Right kidney (tissue), 1 donor: ENCODE results near the gene MAK.
"Not testable (repeated sequence)": the region's sequence is repeated elsewhere in the genome, so short reads cannot be mapped to it uniquely, and the experiment has no call there.

Source experiments
- DNase-seq: peaks from one replicate; pipeline ENCODE4 v3.0.0-alpha.2; 2016

MAK gene

DNA sequence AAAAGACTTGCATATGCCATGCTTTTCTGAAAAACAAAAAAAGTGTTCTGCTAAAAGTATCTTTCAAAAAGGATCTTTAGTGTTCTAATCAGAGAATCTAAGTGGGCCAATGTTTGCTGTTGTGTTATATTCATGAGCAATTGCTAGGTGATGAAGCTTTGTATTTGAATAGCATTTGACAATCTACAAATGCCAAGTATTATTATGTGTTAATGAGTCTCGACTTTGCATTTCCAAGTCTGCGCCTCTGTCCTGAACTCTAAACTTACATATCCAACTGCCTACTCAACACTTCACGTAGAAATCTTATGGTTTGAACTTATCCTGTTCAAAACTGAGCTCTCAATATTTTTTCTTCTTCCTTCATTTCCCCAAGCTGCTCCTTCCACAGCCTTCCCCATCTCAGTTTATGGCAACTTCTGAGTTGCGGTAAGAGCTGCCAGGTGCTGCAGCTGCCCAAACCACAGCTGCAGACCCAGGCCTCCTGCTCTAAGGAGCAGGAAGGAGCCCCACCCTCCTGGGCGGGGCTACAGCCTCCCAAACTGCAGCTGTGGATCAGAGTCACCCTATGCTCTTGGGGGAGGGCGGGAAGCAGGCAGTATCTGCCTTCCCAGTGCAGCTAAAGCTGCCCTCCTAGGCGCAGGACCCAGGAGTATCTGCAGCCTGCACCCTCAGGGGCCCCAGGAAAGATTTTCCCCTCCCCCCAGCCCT is 16.7 kb upstream of the MAK start:
- DNase-seq = no peak

GRCh38 chr6:10853849-10854300 is 15.5 kb upstream of the MAK start:
- not testable (repeated sequence) for DNase-seq

DNA sequence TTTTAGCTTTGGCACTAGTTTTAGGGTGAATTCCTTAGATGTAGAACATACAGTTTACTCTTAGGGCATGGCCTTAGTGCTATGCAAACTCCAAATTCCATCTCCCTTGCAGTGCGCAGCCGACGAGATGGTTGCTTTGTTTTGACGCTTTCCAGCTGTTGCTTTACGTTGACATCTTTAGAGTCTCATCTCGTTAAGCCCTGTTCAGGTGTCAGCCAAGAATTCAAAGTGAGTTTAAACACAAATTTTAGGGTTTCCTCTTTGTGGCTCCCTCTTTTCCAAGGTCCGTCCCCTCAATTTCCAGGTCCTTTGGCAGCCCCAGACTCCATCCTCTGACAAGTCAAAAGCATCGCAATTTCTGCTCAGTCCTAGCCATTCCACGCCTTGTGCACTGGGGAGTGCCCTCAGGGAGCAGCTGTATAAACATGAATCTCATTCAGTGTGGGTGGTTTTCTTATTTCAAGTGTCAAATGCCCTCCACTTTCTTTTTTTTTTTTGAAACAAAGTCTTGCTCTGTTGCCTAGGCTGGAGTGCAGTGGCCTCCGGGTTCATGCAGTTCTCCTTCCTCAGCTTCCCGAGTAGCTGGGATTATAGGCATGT is 14.1 kb upstream of the MAK start:
- peak; percentile 55 for DNase-seq

GRCh38 chr6:10850728-10851127 is 12.4 kb upstream of the MAK start:
- peak; percentile 11 for DNase-seq

GRCh38 chr6:10849901-10850300 is 11.6 kb upstream of the MAK start:
- peak; percentile 17 for DNase-seq

- DNase-seq = no peak
Measured at GRCh38 chr6:10847684-10848083, 9.3 kb upstream of the MAK start.

- no peak for DNase-seq
Measured at GRCh38 chr6:10843554-10843953, 5.2 kb upstream of the MAK start.

- DNase-seq = no peak
Measured at GRCh38 chr6:10838794-10839333, 525 bp upstream of the MAK start.

- no peak for DNase-seq
Measured at GRCh38 chr6:10837622-10837994, 731 bp downstream of the MAK start.

GRCh38 chr6:10837009-10837621 is 1.2 kb downstream of the MAK start:
- DNase-seq = no peak

GRCh38 chr6:10834823-10835222 is 3.5 kb downstream of the MAK start:
- no peak for DNase-seq

GRCh38 chr6:10831609-10832008 is 6.7 kb downstream of the MAK start:
- DNase-seq = no peak

- no peak for DNase-seq
Measured at GRCh38 chr6:10824819-10825218, 13.5 kb downstream of the MAK start.

DNA sequence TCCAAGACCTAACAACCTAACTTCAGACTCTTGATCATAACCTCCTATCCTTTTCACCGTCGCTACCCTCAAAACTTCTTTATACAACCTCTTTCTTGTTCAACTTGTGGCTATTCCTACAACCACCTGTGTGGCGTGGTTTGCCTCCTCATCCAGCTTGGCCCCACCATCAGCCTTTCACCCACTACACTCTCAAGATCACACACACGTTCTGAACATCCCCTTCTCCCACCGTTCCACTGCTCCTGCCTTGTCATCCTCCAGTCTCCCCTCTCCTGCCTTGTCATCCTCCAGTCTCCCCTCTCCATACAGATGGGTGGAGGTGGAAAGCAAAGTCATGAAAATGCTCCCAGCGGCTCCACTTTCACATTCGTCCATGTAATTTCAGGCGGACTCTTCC is 14.0 kb downstream of the MAK start:
- DNase-seq = no peak

- not testable (repeated sequence) for DNase-seq
Measured at GRCh38 chr6:10814176-10814575, 24.2 kb downstream of the MAK start.

- DNase-seq = no peak
Measured at GRCh38 chr6:10809098-10809497, 29.2 kb downstream of the MAK start.

DNA sequence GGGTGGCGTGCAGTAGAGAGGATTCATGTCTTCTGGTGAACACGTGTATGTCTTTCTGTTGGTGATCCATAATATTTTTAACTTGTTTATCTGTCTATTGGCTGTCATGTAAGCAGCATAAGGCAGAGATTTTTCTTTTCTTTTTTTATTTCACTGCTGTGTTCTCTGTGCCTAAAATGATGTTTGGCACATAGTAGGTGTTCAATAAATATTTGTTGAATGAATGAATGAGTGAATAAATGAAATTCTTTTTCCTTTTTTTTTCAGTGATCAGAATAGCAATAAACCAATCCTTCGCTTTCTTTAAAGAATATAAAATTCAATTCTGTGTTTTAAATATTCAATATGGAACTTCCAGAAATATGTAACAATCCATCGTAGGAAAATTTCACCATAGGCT is 30.0 kb downstream of the MAK start:
- DNase-seq = no peak

GRCh38 chr6:10801224-10801848 is 37.0 kb downstream of the MAK start:
- DNase-seq = peak; percentile 31

GRCh38 chr6:10800810-10801209 is 37.5 kb downstream of the MAK start:
- DNase-seq = peak; percentile 6

DNA sequence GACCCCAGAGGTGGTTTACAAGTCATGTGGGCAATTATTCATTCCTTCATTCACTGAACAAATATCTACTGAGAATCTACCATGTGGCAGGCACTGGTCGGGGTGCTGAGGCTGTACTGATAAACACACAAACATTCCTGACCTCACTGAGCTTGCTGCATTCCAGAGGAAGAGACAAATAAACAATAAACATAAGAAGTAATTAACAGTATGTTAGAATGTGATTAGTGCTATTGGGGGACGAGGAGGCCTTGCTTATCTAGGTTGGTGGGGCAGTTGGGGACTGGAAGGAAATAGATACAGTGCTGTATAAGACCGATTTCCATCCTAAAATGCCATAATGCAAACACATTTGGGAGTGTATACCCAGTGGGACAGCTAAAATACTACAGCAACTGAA is 44.1 kb downstream of the MAK start:
- no peak for DNase-seq

DNA sequence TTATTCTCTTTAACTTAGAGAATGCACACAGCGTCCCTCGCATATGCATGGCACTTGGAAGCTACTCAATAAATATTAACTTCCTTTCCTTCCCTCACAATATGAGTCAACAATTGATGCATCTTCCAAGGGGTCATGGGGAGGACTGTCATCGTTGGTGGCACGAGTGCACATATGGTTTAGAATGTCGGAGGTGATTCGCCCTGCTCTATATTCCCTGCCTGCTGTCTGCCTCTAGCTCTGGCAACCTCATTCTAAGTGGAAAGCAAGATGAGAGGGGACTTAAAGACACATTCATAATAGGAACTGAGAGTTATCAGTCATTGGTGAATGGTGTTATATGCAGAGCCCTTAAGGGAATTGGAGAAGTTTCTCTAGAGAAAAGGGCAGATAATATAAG is 44.6 kb downstream of the MAK start:
- DNase-seq = no peak

- DNase-seq = no peak
Measured at GRCh38 chr6:10793035-10793434, 45.3 kb downstream of the MAK start.

- DNase-seq = no peak
Measured at GRCh38 chr6:10792101-10792500, 46.2 kb downstream of the MAK start.
